IMR-90 (cell line): Measurements from ENCODE around the gene ZNF581. TPM values are rescaled to one million over a fixed set of nuclear protein-coding genes. Genes with fewer than 3 reads are reported as not detected.

Source experiments
- ATAC-seq: fragments of 200-7000 bp; cut with Tn5 transposase; 2 replicates; pipeline ENCODE4 v1.9.1; 2020; ENCODE audit warnings: low read depth, mild to moderate bottlenecking, moderate library complexity
- BruUV-seq: library from RNA; stranded (reverse); fragments of 400-500 nt; replicated peaks from 2 replicates; lab custom pipeline; 2021; lab: Mats Ljungman, UMichigan
- CTCF ChIA-PET: fragments of 300-600 bp; formaldehyde crosslinking; extraction: SDS; loops from one replicate; lab custom pipeline; 2021; ENCODE audit warnings: antibody characterized with exemption; lab: Yijun Ruan, JAX
- POLR2A ChIA-PET: fragments of 300-600 bp; sonication (Branson Sonifier 250); formaldehyde crosslinking; loops from one replicate; lab custom pipeline; 2022; ENCODE audit warnings: antibody characterized with exemption; ENCODE audit not compliant: unreplicated experiment; lab: Charles Lee
- DNase-seq: peaks from one replicate; pipeline ENCODE4 v3.0.0; 2013
- H2AFZ ChIP-seq: replicated peaks from 2 replicates; pipeline ENCODE3; 2013; ENCODE audit warnings: low read length, mild to moderate bottlenecking; ENCODE audit not compliant: poor library complexity
- H2AK5ac ChIP-seq: 2 replicates; pipeline ENCODE4 v1.6.1; 2013; ENCODE audit warnings: low read depth, low read length, inconsistent platforms
- H2AK9ac ChIP-seq: replicated peaks from 2 replicates; pipeline ENCODE3; 2013; ENCODE audit warnings: mild to moderate bottlenecking, low read depth, low read length, moderate library complexity; ENCODE audit not compliant: poor library complexity
- H2BK120ac ChIP-seq: 2 replicates; pipeline ENCODE4 v1.6.1; 2013; ENCODE audit warnings: low read depth, low read length, inconsistent platforms
- H2BK15ac ChIP-seq: 3 replicates; pipeline ENCODE4 v1.6.1; 2013; ENCODE audit warnings: low read depth, low read length, inconsistent platforms
- H2BK20ac ChIP-seq: 2 replicates; pipeline ENCODE4 v1.6.1; 2013; ENCODE audit warnings: low read depth, mild to moderate bottlenecking, inconsistent platforms, low read length, moderate library complexity
- H2BK5ac ChIP-seq: 2 replicates; pipeline ENCODE4 v1.6.1; 2013; ENCODE audit warnings: mild to moderate bottlenecking, low read depth, low read length, inconsistent platforms; ENCODE audit not compliant: poor library complexity, severe bottlenecking
- H3K14ac ChIP-seq: replicated peaks from 2 replicates; pipeline ENCODE4 v1.6.1; 2013; ENCODE audit warnings: low read depth, low read length, inconsistent platforms
- H3K18ac ChIP-seq: 2 replicates; pipeline ENCODE4 v1.6.1; 2013; ENCODE audit warnings: low read depth, low read length, control low read depth
- H3K23ac ChIP-seq: 2 replicates; pipeline ENCODE4 v1.6.1; 2013; ENCODE audit warnings: low read depth, low read length, inconsistent platforms
- H3K27ac ChIP-seq: 2 replicates; pipeline ENCODE4 v1.5.1; 2013; ENCODE audit warnings: mild to moderate bottlenecking, control low read depth, low read length; ENCODE audit not compliant: insufficient read depth
- H3K27me3 ChIP-seq: 2 replicates; pipeline ENCODE4 v1.6.1; 2013; ENCODE audit warnings: low read length; ENCODE audit not compliant: control insufficient read depth, insufficient read depth
- H3K36me3 ChIP-seq: 2 replicates; pipeline ENCODE4 v1.6.1; 2013; ENCODE audit warnings: low read length, mixed read lengths; ENCODE audit not compliant: control insufficient read depth, insufficient read depth
- H3K4ac ChIP-seq: 2 replicates; pipeline ENCODE4 v1.6.1; 2013; ENCODE audit warnings: low read depth, low read length, inconsistent platforms
- H3K4me1 ChIP-seq: 2 replicates; pipeline ENCODE4 v1.6.1; 2013; ENCODE audit warnings: low read length, mixed read lengths; ENCODE audit not compliant: control insufficient read depth, insufficient read depth
- H3K4me2 ChIP-seq: 2 replicates; pipeline ENCODE4 v1.6.1; 2013; ENCODE audit warnings: low read depth, mild to moderate bottlenecking, control low read depth, low read length, moderate library complexity
- H3K4me3 ChIP-seq: 2 replicates; pipeline ENCODE4 v1.5.1; 2013; ENCODE audit warnings: low read depth, mild to moderate bottlenecking, control low read depth, low read length, moderate library complexity; ENCODE audit not compliant: insufficient read depth
- H3K56ac ChIP-seq: 2 replicates; pipeline ENCODE4 v1.6.1; 2013; ENCODE audit warnings: low read length, inconsistent platforms; ENCODE audit not compliant: insufficient read depth; ENCODE audit errors: extremely low read depth
- H3K79me1 ChIP-seq, 2 experiments: 2 replicates each; pipeline ENCODE4 v1.6.1; 2013; ENCODE audit warnings: low read length in 2 of 2, inconsistent platforms in 1 of 2, low read depth in 1 of 2
- H3K9ac ChIP-seq: 2 replicates; pipeline ENCODE4 v1.6.1; 2013; ENCODE audit warnings: low read depth, low read length, control low read depth
- H3K9me1 ChIP-seq: 2 replicates; pipeline ENCODE4 v1.6.1; 2013; ENCODE audit warnings: low read length, inconsistent platforms; ENCODE audit not compliant: insufficient read depth
- H3K9me3 ChIP-seq: 2 replicates; pipeline ENCODE4 v1.6.1; 2013; ENCODE audit warnings: low read length; ENCODE audit not compliant: control insufficient read depth, insufficient read depth
- H4K20me1 ChIP-seq: 2 replicates; pipeline ENCODE4 v1.6.1; 2013; ENCODE audit warnings: low read length, inconsistent platforms; ENCODE audit not compliant: insufficient read depth
- H4K5ac ChIP-seq: 2 replicates; pipeline ENCODE4 v1.6.1; 2013; ENCODE audit warnings: mild to moderate bottlenecking, low read depth, low read length, control low read depth
- H4K8ac ChIP-seq, 2 experiments: 2 replicates each; pipeline ENCODE4 v1.6.1; 2013; ENCODE audit warnings: low read depth in 2 of 2, low read length in 2 of 2, control low read depth in 1 of 2, inconsistent platforms in 1 of 2
- H4K91ac ChIP-seq: 2 replicates; pipeline ENCODE4 v1.6.1; 2013; ENCODE audit warnings: low read depth, low read length, inconsistent platforms; ENCODE audit not compliant: insufficient read depth
- FOS ChIP-seq: fragments of 150-350 bp; IDR thresholded peaks from 2 replicates; pipeline ENCODE4 v1.6.1; 2016; ENCODE audit warnings: low read depth, low read length
- MXI1 ChIP-seq: IDR thresholded peaks from 2 replicates; pipeline ENCODE4 v1.6.1; 2012; ENCODE audit warnings: low read depth, mild to moderate bottlenecking, low read length, moderate library complexity, borderline replicate concordance
- WGBS, 2 experiments: methylation state at CpG; one replicate each; pipeline versions ENCODE4 v1.1.5 to v1.1.7; 2013; ENCODE audit warnings: missing lambda C conversion rate in 2 of 2; ENCODE audit not compliant: insufficient read length in 1 of 2; ENCODE audit errors: extremely low coverage in 2 of 2; 5-methylcytosine and 5-hydroxymethylcytosine counted together
- dilution Hi-C: fragments of 300-500 bp; cut with HindIII; formaldehyde crosslinking; loops from one replicate; pipeline ENCODE4 v1.14.3; 2018; ENCODE audit warnings: low sequenced_read_pairs; ENCODE audit not compliant: unreplicated experiment
- in situ Hi-C: fragments of 300-500 bp; cut with MboI; formaldehyde crosslinking; loops from 3 replicates; pipeline ENCODE4 v1.14.3; 2019; ENCODE audit warnings: low sequenced_read_pairs, inconsistent platforms, mixed read lengths
- intact Hi-C: fragments of 100-400 bp; cut with micrococcal nuclease; formaldehyde crosslinking; loops from 2 replicates; pipeline ENCODE4 v1.10.0; 2022
- polyA plus RNA-seq, 3 experiments: library from polyadenylated mRNA; depleted of rRNA; stranded (reverse); fragments of >200 nt; gene quantifications; 2 replicates each; pipeline ENCODE4 v1.2.3, GENCODE V29; 2012; ENCODE audit warnings: low replicate concordance in 1 of 3
- total RNA-seq: library from RNA; depleted of rRNA; stranded (reverse); fragments of >200 nt; gene quantifications from 2 replicates; pipeline ENCODE4 v1.2.3, GENCODE V29; 2012
- TF ChIP-seq, protein P1 (sequence below): fragments of 150-350 bp; IDR thresholded peaks from 2 replicates; pipeline ENCODE4 v1.6.1; 2016; ENCODE audit warnings: low read depth, mild to moderate bottlenecking, low read length, moderate library complexity, borderline replicate concordance

Gene ZNF581
- total and polyA plus RNA-seq, 2 of the 4 experiments (the other 2 are of a cell fraction): 9.7 to 21.9 TPM

DNA sequence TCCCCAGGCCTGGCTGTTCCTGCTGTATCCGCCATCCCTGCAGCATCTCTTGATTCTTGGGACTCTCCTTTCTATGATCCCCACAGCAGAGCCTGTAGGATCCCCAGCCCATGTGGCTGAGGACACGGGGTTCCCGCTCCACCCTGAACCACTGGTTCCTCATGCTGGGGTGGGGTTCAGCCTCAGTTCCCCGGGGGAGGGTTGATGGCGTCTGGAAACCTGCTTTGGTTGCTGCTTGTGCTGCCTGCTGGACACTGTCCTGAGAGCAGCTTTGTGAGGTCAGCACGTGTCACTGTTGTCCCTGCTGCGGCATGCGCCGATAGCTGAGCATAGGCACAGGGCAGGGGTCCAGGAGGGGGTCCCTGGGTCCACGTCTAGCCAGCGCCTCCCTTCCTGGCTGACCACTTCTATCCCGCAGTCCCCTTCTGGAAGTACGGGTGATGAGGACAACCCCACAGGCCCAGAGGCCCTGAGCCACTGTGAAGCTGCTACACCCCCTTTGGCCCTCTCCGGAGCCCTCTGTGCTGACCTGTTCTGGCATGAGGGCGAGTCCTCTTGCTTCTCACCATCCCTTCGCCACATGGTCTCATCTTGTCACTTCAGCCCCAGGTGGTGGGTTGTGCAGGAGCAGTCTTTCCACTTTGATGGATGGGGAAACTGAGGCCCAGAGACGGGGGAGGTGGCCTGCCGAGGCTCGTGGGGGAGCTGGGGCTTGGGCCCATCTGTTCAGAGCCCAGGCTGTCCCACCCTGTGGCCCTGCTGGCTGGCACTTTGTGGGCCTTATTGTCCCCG, 37.1 kb downstream of the ZNF581 start (continued):
- no peak for TF ChIP-seq FOS

DNA sequence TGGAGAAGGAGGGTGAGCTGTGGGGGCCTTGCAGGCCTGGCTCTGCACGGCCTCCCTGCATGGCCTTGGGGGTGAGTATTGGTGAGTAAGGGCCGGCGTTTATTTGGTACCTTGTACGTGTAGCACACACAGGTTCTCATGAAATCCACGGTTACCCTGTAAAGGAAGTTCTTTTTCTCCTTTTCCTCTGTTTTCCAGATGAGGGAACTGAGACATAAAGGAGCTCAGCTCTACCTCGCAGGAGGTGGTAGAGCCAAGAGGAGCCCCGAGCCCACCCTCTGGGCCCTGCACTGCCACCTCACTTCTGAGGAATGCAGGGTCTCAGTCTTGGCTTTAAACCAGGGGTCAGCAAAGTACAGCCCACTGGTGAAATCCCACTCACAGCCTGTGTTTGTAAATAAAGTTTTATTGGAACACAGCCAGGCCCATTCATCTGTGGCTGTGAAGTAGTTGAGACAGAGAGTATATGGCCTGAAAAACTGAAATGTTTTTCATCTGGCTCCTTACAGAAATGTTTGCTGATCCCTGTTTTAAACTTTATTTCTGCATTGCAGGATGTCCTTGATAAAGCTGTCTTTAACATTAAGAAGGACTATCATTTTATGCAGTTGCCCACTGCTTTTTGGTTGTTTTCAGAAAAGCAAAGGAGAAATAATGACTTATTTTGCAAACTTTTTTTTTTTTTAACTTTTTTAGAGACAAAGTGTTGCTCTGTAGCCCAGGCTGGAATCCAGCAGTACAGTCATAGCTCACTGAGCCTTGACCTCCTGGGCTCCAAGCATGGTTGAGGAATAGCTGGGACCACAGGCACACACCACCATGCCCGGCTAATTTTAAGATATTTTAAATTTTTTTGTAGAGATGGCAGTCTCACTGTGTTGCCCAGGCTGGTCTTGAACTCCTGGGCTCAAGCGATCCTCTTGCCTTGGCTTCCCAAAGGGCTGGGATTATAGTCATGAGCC, 38.0 kb downstream of the ZNF581 start:
- Histone ChIP-seq H4K20me1 (peaks cover 86% of the 10 kb centered on the region), H3K23ac (no peak overlapping the region), H3K4ac (no peak overlapping the region), H2BK120ac (no peak overlapping the region), H3K18ac (no peak overlapping the region), H2AK5ac (no peak overlapping the region), H3K14ac (no peak overlapping the region), H2BK20ac (no peak overlapping the region), H2BK5ac (no peak overlapping the region), H2AFZ (no peak overlapping the region), H3K27ac (peak overlapping the region; percentile 7; the same call in 1 of the 2 replicates), H4K91ac (no peak overlapping the region), H3K4me2 (no peak overlapping the region), H2AK9ac (no peak overlapping the region), H4K8ac (no peak overlapping the region), H3K9me1 (peaks cover 11% of the 10 kb centered on the region; the same call in 1 of the 2 replicates), H3K79me1 (peaks cover 26 to 80% of the 10 kb centered on the region in 2 experiments), H3K9me3 (no peaks in the 10 kb centered on the region), H3K4me1 (peaks cover 7% of the 10 kb centered on the region), H3K27me3 (no peaks in the 10 kb centered on the region), H3K56ac (no peak overlapping the region), H3K9ac (no peak overlapping the region), H3K36me3 (peaks cover 61% of the 10 kb centered on the region), H3K4me3 (no peak overlapping the region), H4K5ac (no peak overlapping the region), H2BK15ac (no peak overlapping the region)
- dilution Hi-C loops (no loop called here), in situ Hi-C loops (loop anchor here (25.0 kb wide), 1 partner anchor 456 kb away; the partner anchor contains the start of gene ZNF444), intact Hi-C loops (no loop called here)
- TF ChIP-seq MXI1: 0 out of 2 replicates have a peak, but pooled peaks have one; percentile 25
- TF ChIP-seq, protein P1, sequence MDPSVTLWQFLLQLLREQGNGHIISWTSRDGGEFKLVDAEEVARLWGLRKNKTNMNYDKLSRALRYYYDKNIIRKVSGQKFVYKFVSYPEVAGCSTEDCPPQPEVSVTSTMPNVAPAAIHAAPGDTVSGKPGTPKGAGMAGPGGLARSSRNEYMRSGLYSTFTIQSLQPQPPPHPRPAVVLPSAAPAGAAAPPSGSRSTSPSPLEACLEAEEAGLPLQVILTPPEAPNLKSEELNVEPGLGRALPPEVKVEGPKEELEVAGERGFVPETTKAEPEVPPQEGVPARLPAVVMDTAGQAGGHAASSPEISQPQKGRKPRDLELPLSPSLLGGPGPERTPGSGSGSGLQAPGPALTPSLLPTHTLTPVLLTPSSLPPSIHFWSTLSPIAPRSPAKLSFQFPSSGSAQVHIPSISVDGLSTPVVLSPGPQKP: no peak
- WGBS, 2 experiments: 67% methylated on average over 1 of the region's 9 CpGs; no CpG with 5 or more reads in 1 of the 2 experiments
- ChIA-PET POLR2A (interaction anchor here (0.7 kb wide), 1 partner anchor 32 kb away, joined by 12 read pairs; no protein-coding TSS in a partner anchor), CTCF (interaction anchor here (1.3 to 1.4 kb wide), 2 partner anchors 10 to 27 kb away, joined by 3 read pairs; no protein-coding TSS in a partner anchor)
- DNase-seq (peak; percentile 53), ATAC-seq (peak; percentile 78)
- BruUV-seq: no TSS peak
